SH-SY5Y (cell line): ENCODE measurements around the gene TMTC4.

Experiments used
- GATA2 ChIP-seq: IDR thresholded peaks from 2 replicates; pipeline ENCODE4 v1.6.1; 2011; ENCODE audit warnings: mild to moderate bottlenecking, low read depth, low read length
- GATA3 ChIP-seq: IDR thresholded peaks from 2 replicates; pipeline ENCODE4 v1.6.1; 2011; ENCODE audit warnings: low read depth, mild to moderate bottlenecking, low read length, moderate library complexity

- TF ChIP-seq GATA2 (no peak), GATA3 (no peak)
These were observed 108.1 kb downstream of the TMTC4 start for GRCh38 chr13:100566543-100566942.
